Measurements from ENCODE around the gene FAIM2.

DNA sequence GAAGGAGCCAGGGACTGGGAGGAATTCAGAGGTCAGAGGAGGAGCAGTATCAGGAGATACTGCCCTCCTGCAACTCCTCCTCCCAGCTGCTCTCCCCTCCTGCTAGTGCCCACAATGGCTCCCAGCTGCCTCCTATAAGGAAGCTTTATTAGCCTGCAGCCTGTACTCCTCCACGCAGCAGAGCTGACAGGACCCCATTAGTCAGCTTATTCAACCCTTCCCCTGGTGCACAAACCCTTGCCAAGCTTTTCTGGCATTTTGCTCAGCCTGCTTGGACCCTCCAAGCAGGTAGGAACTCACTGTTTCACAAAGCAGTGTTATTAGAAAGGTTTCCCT, 39.9 kb upstream of the FAIM2 start:
- TF ChIP-seq POLR2A (IDR thresholded peaks at IDR 0.05; ENCODE audit: low read depth, low read length) (no peak), SPI1 (IDR thresholded peaks at IDR 0.05; ENCODE audit: low read depth, low read length) (no peak)
